NCI-H1436 treated with DMSO at 0.1 percent for 48 hours (cell line): ENCODE measurements around the gene GTPBP2.
"Not testable (repeated sequence)": the region's sequence is repeated elsewhere in the genome, so short reads cannot be mapped to it uniquely, and the experiment has no call there.

Experiments
- DNase-seq: peaks from one replicate; lab custom pipeline; 2025; lab: John Stamatoyannopoulos, UW

GTPBP2 gene

GRCh38 chr6:43658161-43658560, 29.1 kb upstream of the GTPBP2 start:
- DNase-seq, result no peak

DNA sequence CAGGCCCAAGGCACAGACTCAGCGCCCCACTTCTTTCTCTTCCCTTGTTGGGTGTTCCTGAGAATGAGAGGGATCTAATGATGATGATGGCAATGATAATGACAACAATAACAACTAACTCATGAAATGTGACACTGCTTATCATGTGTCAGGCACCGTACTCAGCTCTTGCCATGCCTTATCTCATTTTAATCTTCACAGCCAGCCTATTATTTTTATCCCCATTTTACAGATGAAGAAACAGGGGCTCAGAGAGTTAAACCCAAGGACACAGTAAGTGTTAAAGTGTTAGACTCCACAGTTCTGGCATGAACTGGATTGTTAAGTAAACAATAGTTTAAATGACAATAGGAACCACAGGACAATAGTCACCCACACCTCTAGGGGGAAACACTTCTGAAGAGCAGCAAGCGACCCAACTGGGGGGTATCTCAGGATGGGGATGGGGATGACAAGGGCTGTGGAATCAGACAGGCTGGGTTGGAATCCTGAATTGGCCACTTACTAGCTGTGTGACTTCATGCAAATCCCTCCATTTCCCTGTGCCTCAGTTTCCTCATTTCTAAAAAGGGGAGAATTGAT, 28.2 kb upstream of the GTPBP2 start:
- DNase-seq, result no peak

- not testable (repeated sequence) for DNase-seq
Observed at GRCh38 chr6:43652822-43653221, 23.8 kb upstream of the GTPBP2 start.

- DNase-seq, result no peak
Observed at GRCh38 chr6:43648248-43648647, 19.2 kb upstream of the GTPBP2 start.

GRCh38 chr6:43647613-43648012, 18.5 kb upstream of the GTPBP2 start:
- no peak for DNase-seq

GRCh38 chr6:43645613-43645964, 16.5 kb upstream of the GTPBP2 start:
- no peak for DNase-seq

DNA sequence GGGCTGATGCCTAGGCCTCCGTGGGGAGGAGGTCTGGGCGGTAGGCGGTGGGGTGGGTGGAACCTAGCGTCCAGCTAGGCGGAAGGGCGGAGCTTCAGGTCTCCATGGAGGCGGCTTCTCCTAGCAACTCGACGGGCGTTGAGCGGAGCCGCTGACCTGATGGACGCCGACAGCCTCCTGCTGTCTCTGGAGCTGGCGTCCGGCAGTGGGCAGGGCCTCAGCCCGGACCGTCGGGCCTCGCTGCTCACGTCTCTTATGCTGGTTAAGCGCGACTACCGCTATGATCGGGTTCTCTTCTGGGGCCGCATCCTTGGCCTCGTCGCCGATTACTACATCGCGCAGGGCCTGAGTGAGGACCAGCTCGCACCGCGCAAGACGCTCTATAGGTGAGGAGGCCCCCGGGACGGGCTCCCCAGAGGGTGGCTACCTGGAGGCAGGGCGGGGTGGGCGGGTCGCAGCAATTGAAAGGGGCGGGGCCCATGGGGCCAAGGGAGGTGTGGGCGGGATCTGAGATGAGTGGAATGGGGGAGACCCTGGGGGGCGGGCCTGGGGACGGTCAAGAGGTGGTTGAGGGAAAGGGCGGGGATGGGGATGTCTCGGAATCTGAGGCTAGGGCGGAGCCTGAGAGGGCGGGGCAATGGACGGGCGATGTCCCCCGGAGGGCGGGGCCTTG, 16.0 kb upstream of the GTPBP2 start, which contains the start of gene RSPH9:
RSPH9 (plus strand) TSS at position 97 of the 673 bp plus-strand sequence; CDS start at position 160, 63 bp downstream.
- no peak for DNase-seq

GRCh38 chr6:43639984-43640800, 11.1 kb upstream of the GTPBP2 start:
- DNase-seq, result no peak

DNA sequence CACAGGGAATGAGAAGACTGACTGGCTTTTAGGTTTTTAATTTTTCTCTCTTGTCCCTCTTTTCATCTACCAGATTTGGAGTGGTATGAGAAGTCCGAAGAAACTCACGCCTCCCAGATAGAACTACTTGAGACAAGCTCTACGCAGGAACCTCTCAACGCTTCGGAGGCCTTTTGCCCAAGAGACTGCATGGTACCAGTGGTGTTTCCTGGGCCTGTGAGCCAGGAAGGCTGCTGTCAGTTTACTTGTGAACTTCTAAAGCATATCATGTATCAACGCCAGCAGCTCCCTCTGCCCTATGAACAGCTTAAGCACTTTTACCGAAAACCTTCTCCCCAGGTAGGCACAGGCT, 7.2 kb upstream of the GTPBP2 start:
- DNase-seq, result no peak

DNA sequence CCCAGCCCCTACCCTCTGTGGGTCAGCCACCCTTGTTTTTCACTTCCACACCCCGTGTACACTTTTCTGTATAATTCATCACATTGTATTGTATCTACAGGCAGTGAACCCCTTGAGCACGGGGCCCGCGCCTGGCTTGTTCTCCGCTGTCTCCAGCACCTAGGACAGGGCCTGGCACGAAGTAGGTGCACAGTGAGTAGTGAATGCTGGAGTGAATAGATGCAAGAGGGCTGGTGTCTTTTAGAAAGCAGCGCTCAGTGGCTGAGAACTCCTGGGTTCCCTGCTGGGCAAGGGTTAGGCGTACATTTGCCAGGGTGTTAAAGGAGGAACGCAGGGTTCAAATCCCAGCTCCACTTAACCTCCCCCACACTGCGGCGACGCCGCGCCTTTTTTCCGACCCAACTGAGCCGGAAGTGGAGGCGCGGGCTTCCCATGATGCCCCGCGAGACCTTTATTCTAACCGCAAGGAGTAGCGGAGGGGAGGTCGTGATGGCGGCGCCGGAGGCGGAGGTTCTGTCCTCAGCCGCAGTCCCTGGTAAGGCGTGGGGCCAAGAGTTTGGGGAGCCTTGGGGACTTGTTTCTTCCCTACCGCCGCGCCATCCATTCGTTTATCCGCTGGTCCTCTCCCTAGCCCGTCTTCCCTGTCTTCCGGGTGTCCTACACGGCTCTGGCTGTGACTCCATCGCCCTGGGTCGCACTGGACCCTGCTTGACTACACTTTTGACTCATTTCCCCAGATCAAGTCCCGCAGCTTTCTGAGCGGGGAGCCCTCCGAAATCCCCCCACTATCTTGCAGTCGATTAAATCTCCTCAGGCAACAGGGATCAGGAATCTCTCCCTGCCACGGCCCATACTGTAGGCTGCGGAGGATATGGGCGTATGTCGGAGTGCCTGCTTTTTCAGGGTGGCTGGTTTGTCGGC, 6.6 kb upstream of the GTPBP2 start, which contains the start of gene MAD2L1BP:
MAD2L1BP (plus strand) TSS at position 454 of the 921 bp plus-strand sequence; CDS start at position 490, 36 bp downstream.
- DNase-seq, result peak; percentile 51

GRCh38 chr6:43634702-43635303, 5.7 kb upstream of the GTPBP2 start:
- DNase-seq, result no peak

- DNase-seq, result not testable (repeated sequence)
Observed at GRCh38 chr6:43633002-43633401, 3.9 kb upstream of the GTPBP2 start.

- no peak for DNase-seq
Observed at GRCh38 chr6:43630980-43631619, 2.0 kb upstream of the GTPBP2 start.

DNA sequence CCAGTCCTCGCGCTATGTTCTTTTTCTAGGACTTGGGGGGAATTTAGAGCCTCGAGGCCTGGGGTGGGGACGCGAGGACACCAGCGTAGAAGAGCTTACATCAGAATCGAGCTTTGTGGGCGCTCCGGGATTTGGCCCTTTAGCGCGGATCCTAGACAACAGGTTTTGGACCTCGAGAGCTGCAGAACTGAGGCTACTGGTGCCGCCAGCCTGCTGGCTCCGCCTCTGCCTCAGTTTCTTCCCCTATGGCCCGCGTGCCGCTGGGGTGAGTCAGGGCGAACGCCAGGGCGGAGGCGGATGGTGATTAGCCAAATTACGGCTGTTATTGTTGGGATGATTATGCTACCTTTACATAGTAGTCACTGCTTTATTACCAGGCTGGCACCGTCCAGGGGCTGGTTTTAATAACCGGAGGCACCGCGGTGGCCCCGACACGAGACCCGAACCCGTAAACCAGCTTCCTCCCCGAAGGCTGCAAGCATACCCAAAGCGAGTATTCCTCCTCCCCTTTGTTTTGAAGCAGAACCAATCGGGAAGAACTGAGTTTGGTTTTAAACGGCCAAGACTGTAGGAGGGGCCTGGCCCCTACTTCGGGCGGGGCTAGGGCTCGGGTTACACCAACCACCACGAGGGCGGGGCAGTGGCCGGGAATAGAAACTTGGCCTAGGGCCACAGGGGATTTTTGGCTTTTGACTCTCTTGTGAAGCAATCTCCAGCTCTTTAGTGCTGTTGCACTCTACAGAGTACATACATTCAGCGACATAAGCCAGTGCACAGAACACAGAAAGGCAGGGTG, 639 bp upstream of the GTPBP2 start:
- DNase-seq, result peak; percentile 94

- DNase-seq, result no peak
Observed at GRCh38 chr6:43628393-43629103, 516 bp downstream of the GTPBP2 start.

DNA sequence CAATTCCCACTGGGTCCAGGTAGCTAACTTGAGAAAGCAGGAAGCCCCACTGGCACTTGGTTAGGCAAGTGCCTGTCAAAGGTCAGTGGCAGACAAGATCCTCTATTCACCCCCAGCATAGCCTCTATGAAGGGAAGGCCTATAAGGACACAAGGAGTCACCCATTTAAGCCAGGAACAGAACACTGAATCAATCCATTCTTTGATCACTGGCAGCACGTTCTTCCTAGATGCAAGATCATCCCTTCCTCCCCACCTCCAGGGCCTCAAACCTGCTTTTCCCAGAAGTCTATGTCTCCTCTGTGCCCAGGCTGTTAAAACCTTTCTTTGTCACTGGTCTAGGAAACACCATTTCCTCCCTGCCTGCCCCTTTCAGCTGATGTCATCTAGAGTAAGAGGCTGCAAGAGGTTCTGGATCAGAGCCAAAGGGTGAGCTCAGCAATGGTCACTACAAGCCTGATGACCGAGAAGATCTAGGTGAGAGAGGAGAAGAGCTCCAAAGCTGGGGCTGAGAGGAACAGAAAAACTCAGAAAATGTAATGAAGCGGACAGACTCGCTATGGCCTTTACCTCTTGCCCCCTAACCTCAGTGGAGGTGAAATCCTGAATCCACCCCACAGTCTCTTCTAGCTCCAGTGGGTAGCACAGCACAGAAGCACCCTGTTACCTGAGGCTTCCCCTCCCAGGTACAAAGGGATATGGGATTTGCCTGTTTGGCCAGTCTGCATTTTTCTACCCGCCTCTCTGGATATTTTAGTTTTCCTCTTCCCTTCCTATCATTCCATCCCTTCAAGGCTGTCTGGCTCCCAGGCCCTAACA, 1.8 kb downstream of the GTPBP2 start:
- DNase-seq, result no peak

DNA sequence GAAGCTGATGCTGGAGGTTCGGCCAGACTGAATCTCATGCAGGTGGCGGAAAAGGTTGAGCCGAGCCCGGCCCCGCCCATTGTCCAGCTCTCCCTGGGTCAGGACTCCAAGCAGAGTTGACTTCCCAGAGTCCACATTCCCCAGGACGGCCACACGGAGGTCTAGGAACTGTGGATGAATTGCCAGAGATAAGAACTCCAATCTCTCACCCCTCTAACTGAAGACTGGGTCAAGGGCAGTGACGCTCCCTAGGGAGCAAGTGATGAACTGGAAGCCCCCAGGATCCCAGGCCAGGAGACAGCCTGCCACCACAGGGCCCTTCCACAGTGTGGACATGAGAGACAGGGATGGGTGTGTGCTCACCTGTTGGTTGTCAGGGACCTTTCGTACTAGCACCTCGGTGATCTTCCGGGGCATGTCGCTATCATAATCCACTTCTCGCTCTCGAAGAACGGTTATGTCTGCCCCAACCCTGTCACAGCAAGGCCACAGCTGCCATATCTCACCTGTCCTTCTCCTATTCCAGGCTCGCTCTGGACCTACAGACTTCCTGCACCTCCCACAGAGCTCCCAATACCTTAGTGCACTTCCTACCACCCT, 3.6 kb downstream of the GTPBP2 start:
- DNase-seq, result no peak

DNA sequence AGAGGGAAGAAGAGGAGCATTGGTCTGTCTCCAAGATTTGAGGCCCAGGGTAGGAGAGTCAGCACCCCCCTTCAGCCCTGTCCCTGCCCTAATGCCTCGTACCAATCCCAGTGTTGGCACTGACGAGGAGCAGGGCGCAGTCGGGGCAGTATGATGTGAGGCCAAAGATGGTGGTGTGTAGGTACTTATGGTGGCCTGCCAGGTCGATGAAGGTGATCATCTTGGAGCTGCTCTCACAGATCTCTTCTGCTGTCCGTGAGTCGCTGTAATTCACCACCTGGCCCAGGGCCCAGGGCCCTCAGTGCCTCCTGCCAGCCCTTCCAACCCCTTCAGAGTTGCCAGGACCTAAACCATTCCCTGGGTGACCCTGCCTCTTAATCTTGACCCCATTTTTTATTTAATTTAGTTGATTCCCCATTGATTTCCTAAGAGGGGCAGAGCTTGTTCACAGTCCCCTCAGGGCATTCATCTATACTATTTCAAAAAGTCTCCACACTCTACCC, 4.2 kb downstream of the GTPBP2 start:
- no peak for DNase-seq
